HG03571 (cell line): ENCODE measurements around the gene VRTN.
"Not testable (repeated sequence)": the region's sequence is repeated elsewhere in the genome, so short reads cannot be mapped to it uniquely, and the experiment has no call there.

Experiments used
- ATAC-seq: cut with Tn5 transposase; IDR thresholded peaks from one replicate; pipeline ENCODE4 v1.9.1; 2021; ENCODE audit not compliant: unreplicated experiment

VRTN gene

GRCh38 chr14:74348735-74349463, 628 bp downstream of the VRTN start:
- no peak for ATAC-seq

GRCh38 chr14:74349757-74350156, 1.5 kb downstream of the VRTN start:
- ATAC-seq, result no peak

DNA sequence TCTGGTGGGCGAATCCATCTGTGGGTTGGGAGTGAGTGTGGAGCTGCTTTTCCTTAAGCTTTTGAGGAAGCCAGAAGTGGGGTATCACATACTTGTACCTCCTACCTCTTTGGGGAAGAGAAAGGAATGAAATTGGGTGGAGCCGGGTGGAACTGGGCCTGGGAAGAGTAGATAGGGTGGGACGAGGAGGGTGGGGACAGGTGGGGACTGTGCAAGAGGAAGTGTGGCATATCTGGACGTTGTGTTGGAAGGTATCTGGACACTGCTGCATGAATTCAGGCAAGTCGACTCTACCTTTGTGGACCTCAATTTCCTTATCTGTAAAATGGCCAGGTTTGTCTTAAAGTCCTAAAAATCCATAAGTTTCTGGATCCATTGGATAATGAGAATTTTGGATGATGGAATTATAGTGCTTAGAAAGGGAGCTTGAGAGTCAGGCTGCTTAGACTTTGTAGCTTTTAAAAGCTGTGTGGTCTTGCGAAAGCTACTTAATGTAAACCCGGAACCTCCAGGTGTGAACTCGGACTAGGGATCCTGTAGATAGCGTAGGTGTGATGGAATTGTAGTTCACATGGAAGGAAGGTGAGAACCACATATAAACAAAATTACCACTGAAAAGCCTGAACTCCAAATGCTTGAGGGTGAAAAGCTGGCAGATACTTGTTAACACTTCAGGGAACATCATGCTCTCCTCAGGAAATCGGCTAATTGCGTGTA, 2.1 kb downstream of the VRTN start:
- ATAC-seq, result no peak

DNA sequence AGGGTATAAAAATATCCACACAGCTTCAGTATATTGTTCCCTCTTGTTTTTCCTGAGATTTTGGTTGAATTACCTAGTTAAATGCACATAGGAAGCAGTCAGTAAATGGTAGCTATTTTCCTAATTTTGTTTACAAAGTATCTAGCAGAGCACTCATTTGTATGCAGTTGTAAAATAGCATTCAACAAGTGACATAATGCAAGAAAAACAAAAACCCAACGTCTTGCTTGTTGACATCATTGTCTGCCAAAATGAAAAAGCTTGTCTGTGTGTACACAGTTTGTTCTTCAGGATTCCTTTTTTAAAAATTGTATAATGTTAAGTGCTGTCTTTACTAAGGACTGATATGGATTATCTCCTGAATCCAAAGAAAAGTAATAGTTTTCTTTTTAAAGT, 2.7 kb downstream of the VRTN start:
- no peak for ATAC-seq

GRCh38 chr14:74356892-74357575, 8.8 kb downstream of the VRTN start:
- ATAC-seq, result no peak

GRCh38 chr14:74357585-74357984, 9.3 kb downstream of the VRTN start:
- no peak for ATAC-seq

DNA sequence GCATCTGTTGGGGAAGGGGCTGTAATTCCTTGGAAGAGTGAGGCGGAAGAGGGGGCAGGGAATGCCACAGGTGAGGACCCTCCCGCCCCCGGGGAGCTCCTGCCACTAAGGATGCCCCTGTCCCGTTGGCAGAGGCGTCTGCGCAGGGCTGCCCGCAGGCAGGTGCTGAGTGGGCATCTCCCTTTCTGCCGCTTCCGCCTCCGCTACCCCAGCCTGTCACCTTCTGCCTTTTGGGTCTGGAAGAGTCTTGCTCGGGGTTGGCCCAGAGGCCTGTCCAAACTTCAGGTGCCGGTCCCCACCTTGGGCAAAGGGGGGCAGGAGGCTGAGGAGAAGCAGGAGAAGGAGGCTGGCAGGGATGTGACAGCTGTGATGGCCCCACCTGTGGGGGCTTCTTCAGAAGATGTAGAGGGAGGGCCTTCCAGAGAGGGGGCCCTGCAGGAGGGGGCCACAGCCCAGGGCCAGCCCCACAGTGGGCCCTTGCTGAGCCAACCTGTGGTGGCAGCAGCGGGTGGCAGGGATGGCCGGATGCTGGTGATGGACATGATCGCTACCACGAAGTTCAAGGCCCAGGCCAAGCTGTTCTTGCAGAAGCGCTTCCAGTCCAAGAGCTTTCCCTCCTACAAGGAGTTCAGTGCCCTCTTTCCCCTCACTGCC, 10.0 kb downstream of the VRTN start:
- ATAC-seq, result no peak

DNA sequence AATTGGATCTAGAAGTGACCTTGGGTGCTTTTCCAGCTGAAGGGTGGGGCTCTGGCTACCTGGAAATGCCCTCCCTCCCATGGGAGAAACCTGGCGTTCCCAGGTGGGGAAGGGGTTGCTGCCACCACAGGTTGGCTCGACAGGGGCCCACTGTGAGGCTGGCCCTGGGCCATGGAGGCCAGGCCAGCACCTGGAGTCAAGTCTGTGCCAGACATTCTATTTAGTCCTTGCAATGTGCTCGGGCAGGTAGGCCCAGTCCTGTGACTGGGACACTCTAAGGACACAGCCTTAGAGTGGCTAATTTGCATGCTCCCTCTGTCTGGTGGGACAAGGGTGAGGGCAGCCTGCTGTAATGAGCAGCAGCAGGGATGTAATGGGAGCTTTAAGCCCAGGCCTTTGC, 11.9 kb downstream of the VRTN start:
- no peak for ATAC-seq

- no peak for ATAC-seq
These were observed 14.2 kb downstream of the VRTN start for GRCh38 chr14:74362361-74362915.

- no peak for ATAC-seq
These were observed 16.1 kb downstream of the VRTN start for GRCh38 chr14:74364271-74364880.

DNA sequence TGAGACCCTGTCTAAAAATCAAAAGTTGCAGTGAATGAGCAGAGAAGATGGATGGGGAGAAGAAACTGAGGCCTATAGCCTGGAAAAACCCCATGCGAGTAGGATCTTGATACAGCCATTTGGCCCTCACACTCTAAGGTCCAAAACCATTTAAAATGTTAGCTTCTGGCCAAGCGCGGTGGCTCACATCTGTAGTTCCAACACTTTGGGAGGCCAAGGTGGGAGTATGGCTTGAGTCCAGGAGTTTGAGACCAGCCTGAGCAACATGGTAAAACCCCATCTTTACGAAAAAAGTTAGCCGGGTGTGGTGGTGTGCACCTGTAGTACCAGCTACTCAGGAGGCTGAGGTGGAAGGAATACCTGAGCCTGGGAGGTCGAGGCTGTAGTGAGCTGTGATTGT, 19.8 kb downstream of the VRTN start:
- no peak for ATAC-seq

DNA sequence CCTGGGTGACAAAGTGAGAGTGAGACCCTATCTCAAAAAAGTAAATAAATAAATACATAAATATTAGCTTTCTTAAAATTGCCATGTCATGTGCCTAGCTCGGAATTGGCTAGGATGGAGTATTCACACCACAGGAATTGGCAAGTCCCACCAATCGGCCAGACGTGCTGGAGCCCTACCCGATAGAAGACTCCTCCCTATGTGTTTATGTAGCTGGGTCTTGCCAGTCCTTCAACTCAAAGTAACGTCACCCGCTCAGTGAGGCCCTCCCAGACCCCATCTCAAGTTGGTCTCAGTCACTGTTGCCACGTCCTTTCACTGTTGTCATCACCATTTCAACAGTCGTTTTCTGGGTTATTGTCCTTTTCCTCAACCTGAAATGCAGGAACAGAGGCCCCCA, 20.2 kb downstream of the VRTN start:
- ATAC-seq, result no peak

- ATAC-seq, result no peak
These were observed 29.9 kb downstream of the VRTN start for GRCh38 chr14:74377976-74378690.

GRCh38 chr14:74380172-74380571, 31.9 kb downstream of the VRTN start:
- ATAC-seq, result no peak

DNA sequence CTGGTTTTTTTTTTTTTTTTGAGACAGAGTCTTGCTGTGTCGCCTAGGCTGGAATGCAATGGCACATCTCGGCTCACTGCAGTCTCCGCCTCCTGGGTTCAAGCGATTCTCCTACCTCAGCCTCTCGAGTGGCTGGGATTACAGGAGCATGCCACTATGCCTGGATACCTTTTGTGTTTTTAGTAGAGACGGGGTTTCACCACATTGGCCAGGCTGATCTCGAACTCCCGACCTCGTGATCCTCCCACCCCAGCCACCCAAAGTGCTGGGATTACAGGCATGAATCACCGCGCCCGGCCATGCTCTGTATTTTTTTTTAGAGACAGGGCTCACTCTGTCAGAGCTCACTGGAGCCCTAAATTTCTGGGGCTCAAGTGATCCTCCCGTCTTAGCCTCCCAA, 32.6 kb downstream of the VRTN start:
- no peak for ATAC-seq

DNA sequence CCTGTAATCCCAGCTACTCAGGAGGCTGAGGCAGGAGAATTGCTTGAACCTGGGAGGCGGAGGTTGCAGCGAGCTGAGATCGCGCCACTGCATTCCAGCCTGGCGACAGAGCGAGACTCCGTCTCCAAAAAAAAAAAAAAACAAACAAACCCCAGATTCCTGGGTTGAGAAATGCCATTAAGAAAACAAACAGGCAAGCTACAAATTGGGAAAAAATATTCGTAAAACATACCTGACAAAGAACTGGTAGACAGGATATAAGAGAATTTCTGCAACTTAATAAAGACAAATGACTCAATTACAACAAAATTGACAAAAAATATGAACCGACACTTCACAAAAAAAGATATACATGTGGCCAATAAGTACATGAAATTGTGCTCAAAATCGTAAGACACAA, 33.3 kb downstream of the VRTN start:
- not testable (repeated sequence) for ATAC-seq

DNA sequence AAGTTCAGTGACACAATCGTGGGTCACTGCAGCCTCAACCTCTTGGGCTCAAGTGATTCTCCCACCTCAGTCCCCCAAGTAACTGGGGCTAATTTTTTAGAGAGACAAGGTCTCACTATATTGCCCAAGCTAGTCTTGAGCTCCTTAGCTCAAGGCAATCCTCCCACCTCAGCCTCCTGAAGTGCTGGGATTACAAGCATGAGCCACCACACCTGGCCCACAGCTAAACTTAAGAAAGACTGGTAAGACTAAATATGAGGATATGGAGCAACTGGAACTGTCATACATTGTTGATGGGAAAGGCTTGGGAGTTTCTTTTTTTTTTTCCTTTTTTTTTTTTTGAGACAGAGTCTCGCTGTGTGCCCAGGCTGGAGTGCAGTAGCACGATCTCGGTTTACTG, 34.0 kb downstream of the VRTN start:
- ATAC-seq, result no peak

GRCh38 chr14:74389980-74390379, 41.7 kb downstream of the VRTN start:
- no peak for ATAC-seq

DNA sequence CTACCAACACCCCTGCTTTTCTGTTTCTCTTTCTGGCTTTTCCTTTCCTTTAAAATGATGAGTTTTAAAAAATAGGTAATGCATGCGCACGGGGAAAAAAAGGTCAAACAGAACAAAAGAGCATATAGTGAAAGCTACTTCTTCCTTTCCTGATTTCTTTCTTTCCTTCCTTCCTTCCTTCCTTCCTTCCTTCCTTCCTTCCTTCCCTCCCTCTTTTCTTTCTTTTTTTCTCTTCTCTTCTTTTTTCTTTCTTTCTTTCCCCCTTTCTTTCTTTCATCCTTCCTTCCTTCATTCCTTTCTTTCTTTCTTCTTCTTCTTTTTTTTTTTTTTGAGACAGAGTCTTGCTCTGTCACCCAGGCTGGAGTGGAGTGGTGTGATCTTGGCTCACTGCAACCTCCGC, 42.2 kb downstream of the VRTN start:
- ATAC-seq, result not testable (repeated sequence)

DNA sequence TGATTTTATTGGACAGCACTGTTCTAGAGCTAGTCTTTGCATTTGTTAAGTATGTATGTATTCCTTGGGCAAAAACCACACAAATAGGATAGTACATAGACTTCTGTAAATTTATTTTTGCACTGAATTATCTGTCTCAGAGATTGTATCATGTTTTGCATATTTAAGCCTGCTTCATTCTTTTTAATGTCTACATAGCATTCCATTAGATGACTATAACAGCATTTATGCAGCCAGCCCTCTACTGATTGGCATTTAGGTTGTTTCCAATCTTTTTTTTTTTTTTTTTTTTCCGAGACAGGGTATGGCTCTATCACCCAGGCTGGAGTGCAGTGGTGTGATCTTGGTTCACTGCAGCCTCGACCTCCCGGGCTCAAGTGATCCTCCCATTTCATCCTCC, 43.2 kb downstream of the VRTN start:
- no peak for ATAC-seq
